H1 (cell line): ENCODE results near the gene NHEJ1. TPM values are rescaled to one million over a fixed set of nuclear protein-coding genes. Genes with fewer than 3 reads are reported as not detected.

Experiments used
- CTCF ChIA-PET: fragments of 300-600 bp; sonication (Branson Sonifier 250); formaldehyde crosslinking; loops from one replicate; lab custom pipeline; 2021; ENCODE audit not compliant: partially characterized antibody; lab: Charles Lee
- POLR2A ChIA-PET: fragments of 300-600 bp; sonication (Branson Sonifier 250); formaldehyde crosslinking; loops from one replicate; lab custom pipeline; 2021; ENCODE audit warnings: inconsistent platforms; ENCODE audit not compliant: partially characterized antibody; lab: Charles Lee
- DNase-seq, 2 experiments: peaks; one replicate each; pipeline versions ENCODE4 v3.0.0 to v3.0.0-alpha.2; 2010 to 2022; ENCODE audit warnings: low spot score in 2 of 2, low read depth in 1 of 2, mixed read lengths in 1 of 2
- FAIRE-seq: peaks from 2 replicates; lab custom pipeline; 2011; peaks lifted over from hg19 to GRCh38; lab: Jason Lieb, UNC
- H2AFZ ChIP-seq: 2 replicates; pipeline ENCODE4 v1.8.1; 2012; ENCODE audit warnings: low read length, inconsistent platforms
- H2AK5ac ChIP-seq: 2 replicates; pipeline ENCODE4 v1.6.1; 2013; ENCODE audit warnings: low read depth, low read length
- H2BK120ac ChIP-seq: replicated peaks from 2 replicates; pipeline ENCODE3; 2013; ENCODE audit warnings: low read depth, low read length, inconsistent platforms
- H2BK12ac ChIP-seq: 2 replicates; pipeline ENCODE4 v1.6.1; 2013; ENCODE audit warnings: low read depth, low read length
- H2BK15ac ChIP-seq: 2 replicates; pipeline ENCODE4 v1.6.1; 2013; ENCODE audit warnings: low read length
- H2BK20ac ChIP-seq: 2 replicates; pipeline ENCODE4 v1.6.1; 2013; ENCODE audit warnings: low read length
- H2BK5ac ChIP-seq: 2 replicates; pipeline ENCODE4 v1.6.1; 2013; ENCODE audit warnings: low read depth, low read length
- H3K14ac ChIP-seq: 2 replicates; pipeline ENCODE4 v1.6.1; 2013; ENCODE audit warnings: inconsistent platforms; ENCODE audit not compliant: insufficient read length
- H3K18ac ChIP-seq: 2 replicates; pipeline ENCODE4 v1.6.1; 2013; ENCODE audit warnings: low read length; ENCODE audit errors: extremely low read depth
- H3K23ac ChIP-seq: 2 replicates; pipeline ENCODE4 v1.6.1; 2013; ENCODE audit warnings: inconsistent platforms; ENCODE audit not compliant: insufficient read length
- H3K23me2 ChIP-seq: 2 replicates; pipeline ENCODE4 v1.6.1; 2013; ENCODE audit warnings: low read depth, low read length
- H3K27ac ChIP-seq: 2 replicates; pipeline ENCODE4 v1.6.1; 2011; ENCODE audit warnings: low read depth, low read length, inconsistent platforms
- H3K27me3 ChIP-seq, 4 experiments: replicated peaks in 1 of 4; 1 replicate in 1 of 4; 2 replicates in 3 of 4; pipeline versions ENCODE4 v1.6.1 to v1.8.1; 2011 to 2013; ENCODE audit warnings: low read length in 3 of 4, mild to moderate bottlenecking in 3 of 4, inconsistent platforms in 2 of 4, mixed read lengths in 2 of 4, moderate library complexity in 1 of 4; ENCODE audit not compliant: control insufficient read depth in 3 of 4, insufficient read depth in 3 of 4; ENCODE audit errors: extremely low read depth in 1 of 4
- H3K36me3 ChIP-seq, 4 experiments: 2 replicates each; pipeline versions ENCODE4 v1.6.1 to v1.8.1; 2011 to 2013; ENCODE audit warnings: mild to moderate bottlenecking in 4 of 4, low read length in 3 of 4, moderate library complexity in 2 of 4, control low read depth in 1 of 4, inconsistent platforms in 1 of 4; ENCODE audit not compliant: insufficient read depth in 4 of 4, control insufficient read depth in 2 of 4
- H3K4ac ChIP-seq: replicated peaks from 2 replicates; pipeline ENCODE3; 2013; ENCODE audit warnings: low read length, low read depth, mixed read lengths, inconsistent platforms; ENCODE audit not compliant: insufficient read length
- H3K4me1 ChIP-seq, 4 experiments: replicated peaks in 1 of 4; 1 replicate in 1 of 4; 2 replicates in 3 of 4; pipeline versions ENCODE4 v1.6.1 to v1.8.1; 2011 to 2013; ENCODE audit warnings: low read length in 3 of 4, inconsistent platforms in 2 of 4, mixed read lengths in 1 of 4; ENCODE audit not compliant: insufficient read depth in 4 of 4, control insufficient read depth in 3 of 4
- H3K4me2 ChIP-seq, 2 experiments: 2 replicates each; pipeline versions ENCODE4 v1.6.1 to v1.8.1; 2011 to 2013; ENCODE audit warnings: low read depth in 2 of 2, low read length in 2 of 2, control low read depth in 1 of 2, inconsistent platforms in 1 of 2, mild to moderate bottlenecking in 1 of 2; ENCODE audit not compliant: insufficient read depth in 1 of 2
- H3K4me3 ChIP-seq, 4 experiments: fragments of 200-600, 300-600 bp in 1 of 4; sonication (generic), shearing (Covaris generic), sonication (Bioruptor Twin) in 1 of 4; 2 replicates each; pipeline versions ENCODE4 v1.5.1 to v1.8.1; 2011 to 2016; ENCODE audit warnings: low read length in 4 of 4, low read depth in 3 of 4, control low read depth in 2 of 4, inconsistent platforms in 2 of 4, mild to moderate bottlenecking in 2 of 4, mixed read lengths in 1 of 4, moderate library complexity in 1 of 4; ENCODE audit not compliant: insufficient read depth in 2 of 4; ENCODE audit errors: extremely low read depth in 1 of 4
- H3K56ac ChIP-seq: replicated peaks from 2 replicates; pipeline ENCODE3; 2013; ENCODE audit warnings: low read depth, mild to moderate bottlenecking, mixed read lengths, low read length, inconsistent platforms; ENCODE audit not compliant: insufficient read length
- H3K79me1 ChIP-seq: 2 replicates; pipeline ENCODE4 v1.6.1; 2013; ENCODE audit warnings: low read depth, low read length, control low read depth
- H3K79me2 ChIP-seq, 2 experiments: 2 replicates each; pipeline versions ENCODE4 v1.6.1 to v1.8.1; 2012 to 2013; ENCODE audit warnings: low read length in 2 of 2, mild to moderate bottlenecking in 2 of 2, inconsistent platforms in 1 of 2; ENCODE audit not compliant: insufficient read depth in 2 of 2, control insufficient read depth in 1 of 2
- H3K9ac ChIP-seq, 4 experiments: replicated peaks in 1 of 4; 1 replicate in 1 of 4; 2 replicates in 3 of 4; pipeline versions ENCODE4 v1.6.1 to v1.8.1; 2011 to 2013; ENCODE audit warnings: low read depth in 3 of 4, low read length in 3 of 4, control low read depth in 2 of 4, mild to moderate bottlenecking in 2 of 4, moderate library complexity in 2 of 4, inconsistent platforms in 1 of 4; ENCODE audit errors: extremely low read depth in 1 of 4
- H3K9me3 ChIP-seq, 2 experiments: 2 replicates each; pipeline versions ENCODE4 v1.6.1 to v1.8.1; 2012 to 2013; ENCODE audit warnings: mild to moderate bottlenecking in 2 of 2, moderate library complexity in 2 of 2, control low read depth in 1 of 2, inconsistent platforms in 1 of 2, low read depth in 1 of 2, low read length in 1 of 2, mixed read lengths in 1 of 2; ENCODE audit not compliant: insufficient read depth in 2 of 2
- H4K20me1 ChIP-seq, 2 experiments: replicated peaks in 1 of 2; 2 replicates each; pipeline versions ENCODE3 to v1.8.1; 2011 to 2013; ENCODE audit warnings: inconsistent platforms in 2 of 2, low read length in 2 of 2, mild to moderate bottlenecking in 1 of 2; ENCODE audit not compliant: insufficient read depth in 2 of 2, control insufficient read depth in 1 of 2
- H4K5ac ChIP-seq: 2 replicates; pipeline ENCODE4 v1.6.1; 2013; ENCODE audit warnings: low read length, low read depth, mixed read lengths, inconsistent platforms; ENCODE audit not compliant: insufficient read length
- H4K8ac ChIP-seq: 2 replicates; pipeline ENCODE4 v1.8.0; 2013; ENCODE audit warnings: mild to moderate bottlenecking, moderate library complexity, low read length, inconsistent platforms; ENCODE audit not compliant: insufficient read depth; ENCODE audit errors: extremely low read depth
- H4K91ac ChIP-seq: replicated peaks from 2 replicates; pipeline ENCODE3; 2013; ENCODE audit warnings: low read length, mixed read lengths, inconsistent platforms; ENCODE audit not compliant: insufficient read length
- ASH2L ChIP-seq: fragments of 200-600, 300-600 bp; sonication (generic); IDR thresholded peaks from one replicate; pipeline ENCODE4 v1.7.1; 2017; ENCODE audit warnings: low read length
- BRCA1 ChIP-seq: IDR thresholded peaks from 2 replicates; pipeline ENCODE4 v1.6.1; 2012; ENCODE audit warnings: low read depth, low read length, improper control_type of control experiment
- CEBPB ChIP-seq: IDR thresholded peaks from 2 replicates; pipeline ENCODE4 v1.6.1; 2012; ENCODE audit warnings: low read depth, low read length
- KDM4A ChIP-seq: IDR thresholded peaks from one replicate; pipeline ENCODE4 v1.7.1; 2012; ENCODE audit warnings: low read depth, mild to moderate bottlenecking, moderate library complexity, low read length, inconsistent platforms; ENCODE audit not compliant: severe bottlenecking
- POLR2AphosphoS5 ChIP-seq: IDR thresholded peaks from 2 replicates; pipeline ENCODE4 v1.6.1; 2011; ENCODE audit warnings: low read depth, low read length
- RFX5 ChIP-seq: IDR thresholded peaks from 2 replicates; pipeline ENCODE4 v1.6.1; 2011; ENCODE audit warnings: low read depth, low read length, improper control_type of control experiment, borderline replicate concordance
- SIN3A ChIP-seq, 2 experiments: IDR thresholded peaks in 1 of 2; conservative IDR thresholded peaks in 1 of 2; 2 replicates each; pipeline ENCODE4 v1.6.1; 2011 to 2012; ENCODE audit warnings: low read length in 2 of 2, improper control_type of control experiment in 1 of 2, low read depth in 1 of 2, mild to moderate bottlenecking in 1 of 2
- SRF ChIP-seq: IDR thresholded peaks from 2 replicates; pipeline ENCODE4 v1.6.1; 2011; ENCODE audit warnings: mild to moderate bottlenecking, low read depth, low read length, moderate library complexity
- ZNF274 ChIP-seq: IDR thresholded peaks from 2 replicates; pipeline ENCODE4 v1.7.0; 2012; ENCODE audit warnings: low read length, borderline replicate concordance; ENCODE audit errors: extremely low read depth
- WGBS, 2 experiments: shearing (Covaris generic) in 1 of 2; methylation state at CpG; one replicate each; pipeline versions ENCODE4 v1.1.6 to v1.1.7; 2013 to 2015; ENCODE audit warnings: low lambda C conversion rate in 2 of 2, mixed read lengths in 2 of 2, inconsistent platforms in 1 of 2, low coverage in 1 of 2, missing lambda C conversion rate in 1 of 2; ENCODE audit not compliant: insufficient replicate concordance in 2 of 2, insufficient coverage in 1 of 2, insufficient read length in 1 of 2; ENCODE audit errors: extremely low coverage in 1 of 2, missing lambda C conversion rate in 1 of 2; 5-methylcytosine and 5-hydroxymethylcytosine counted together
- polyA plus RNA-seq, 7 experiments: library from polyadenylated mRNA; depleted of rRNA in 3 of 7; stranded (reverse) in 5 of 7; unstranded in 2 of 7; fragments of >200 nt in 5 of 7; fragments of 200-250 nt in 2 of 7; gene quantifications; 1 replicate in 5 of 7; 2 replicates in 1 of 7; 4 replicates in 1 of 7; pipeline versions ENCODE4 v1.2.1 to v1.2.3, GENCODE V29; 2011 to 2013; ENCODE audit warnings: missing spikeins in 2 of 7, mixed read lengths in 2 of 7
- total RNA-seq: library from RNA; stranded (reverse); fragmentation: NEBNext Ultra II Directional; extraction: Animal tissue kit (Norgen Biotek cat#: 25700); gene quantifications from 2 replicates; pipeline ENCODE4 v1.2.1, GENCODE V29; 2021
- TF ChIP-seq, protein P1 (sequence below): IDR thresholded peaks from 2 replicates; pipeline ENCODE4 v1.6.1; 2012; ENCODE audit warnings: low read length, inconsistent platforms

NHEJ1 gene
- total and polyA plus RNA-seq, 2 of the 8 experiments (the other 6 are each of a cell fraction or from before 2014, with no cell fraction given) = 22.7 to 24.1 TPM

DNA sequence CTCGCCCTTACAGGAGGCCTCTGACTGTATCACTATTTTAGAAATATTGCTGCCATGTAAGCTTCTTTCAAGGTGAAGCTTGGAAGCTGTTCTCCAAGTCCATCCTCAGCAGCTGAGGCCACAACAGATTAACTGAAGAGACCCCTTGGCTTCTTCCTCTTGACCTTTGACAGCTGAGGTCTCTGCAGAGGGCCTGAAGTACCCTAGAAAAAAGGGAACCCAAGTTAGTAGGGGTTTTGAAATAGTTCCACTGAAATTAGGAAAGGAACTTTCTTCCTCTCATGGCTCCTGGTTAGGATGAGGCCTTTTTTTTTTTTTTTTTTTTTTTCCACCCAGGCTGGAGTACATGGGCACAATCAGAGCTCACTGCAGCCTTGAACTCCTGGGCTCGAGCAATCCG, 84.4 kb downstream of the NHEJ1 start:
- H3K27ac ChIP-seq = no peak overlapping the region
- H3K14ac ChIP-seq = no peak overlapping the region
- ChIA-PET CTCF (interaction anchor here (1.0 to 62.8 kb wide), 9 partner anchors 8 to 78 kb away, joined by 3 to 1777 read pairs (median 6); partner anchors contain the start of genes CFAP65 and IHH), POLR2A (no interaction called here)
- H3K9ac ChIP-seq = no peak overlapping the region
- H3K9me3 ChIP-seq = no peaks in the 10 kb centered on the region
- no peak overlapping the region for H4K91ac ChIP-seq
- H3K4ac ChIP-seq = no peak overlapping the region
- WGBS, 2 experiments = 88% methylated on average over 3 of the region's 3 CpGs; no CpG with 5 or more reads in 1 of the 2 experiments
- FAIRE-seq (no peak), DNase-seq (no peak)
- H3K18ac ChIP-seq = no peak overlapping the region
- H3K23ac ChIP-seq = no peak overlapping the region
- H3K4me3 ChIP-seq = no peak overlapping the region
- H3K56ac ChIP-seq = no peak overlapping the region
- no peak overlapping the region for H2AFZ ChIP-seq
- H2BK15ac ChIP-seq = no peak overlapping the region
- H3K23me2 ChIP-seq = no peaks in the 10 kb centered on the region
- no peak overlapping the region for H2BK5ac ChIP-seq
- peaks cover 0 to 5% (median under 1%) of the 10 kb centered on the region in 4 experiments; a peak in 3 of 8 replicates for H3K36me3 ChIP-seq
- H2BK12ac ChIP-seq = no peak overlapping the region
- no peaks in the 10 kb centered on the region for H3K79me2 ChIP-seq
- H3K27me3 ChIP-seq = no peaks in the 10 kb centered on the region
- H3K4me1 ChIP-seq = 0 out of 7 replicates have a peak, but pooled peaks cover 0 to 3% (median under 1%) of the 10 kb centered on the region in 4 experiments
- H2BK20ac ChIP-seq = no peak overlapping the region
- no peak overlapping the region for H2BK120ac ChIP-seq
- H4K5ac ChIP-seq = no peak overlapping the region
- TF ChIP-seq ZNF274 (no peak), POLR2AphosphoS5 (no peak), ASH2L (no peak), SIN3A (conservative IDR thresholded peaks at IDR 0.05 in 1 of 2, IDR thresholded peaks at IDR 0.05 in 1 of 2; ENCODE audit: low read depth in 1 of 2, low read length in 2 of 2) (no peak), CEBPB (no peak), SRF (no peak), KDM4A (no peak), BRCA1 (no peak), RFX5 (no peak)
- TF ChIP-seq, protein P1, sequence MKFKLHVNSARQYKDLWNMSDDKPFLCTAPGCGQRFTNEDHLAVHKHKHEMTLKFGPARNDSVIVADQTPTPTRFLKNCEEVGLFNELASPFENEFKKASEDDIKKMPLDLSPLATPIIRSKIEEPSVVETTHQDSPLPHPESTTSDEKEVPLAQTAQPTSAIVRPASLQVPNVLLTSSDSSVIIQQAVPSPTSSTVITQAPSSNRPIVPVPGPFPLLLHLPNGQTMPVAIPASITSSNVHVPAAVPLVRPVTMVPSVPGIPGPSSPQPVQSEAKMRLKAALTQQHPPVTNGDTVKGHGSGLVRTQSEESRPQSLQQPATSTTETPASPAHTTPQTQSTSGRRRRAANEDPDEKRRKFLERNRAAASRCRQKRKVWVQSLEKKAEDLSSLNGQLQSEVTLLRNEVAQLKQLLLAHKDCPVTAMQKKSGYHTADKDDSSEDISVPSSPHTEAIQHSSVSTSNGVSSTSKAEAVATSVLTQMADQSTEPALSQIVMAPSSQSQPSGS = no peak
- TF ChIP-seq, all 59 proteins: peak for 0
- Histone ChIP-seq H3K79me1 (no peaks in the 10 kb centered on the region), H4K8ac (no peak overlapping the region), H2AK5ac (no peak overlapping the region), H4K20me1 (peaks cover 0 to 3% of the 10 kb centered on the region in 2 experiments), H3K4me2 (no peak overlapping the region)
